HL-60 (cell line): ENCODE data around the gene P4HA2.

Experiments used
- DNase-seq, 2 experiments: peaks; one replicate each; pipeline ENCODE4 v3.0.0-alpha.2; 2010 to 2020; ENCODE audit warnings: low read depth in 1 of 2, low spot score in 1 of 2
- H3K27ac ChIP-seq: fragments of 250-450 bp; sonication (Bioruptor Pico); replicated peaks from 2 replicates; pipeline ENCODE4 v1.5.1; 2020; ENCODE audit warnings: mild to moderate bottlenecking, moderate library complexity
- H3K27me3 ChIP-seq: fragments of 250-450 bp; sonication (Bioruptor Pico); 2 replicates; pipeline ENCODE4 v1.5.1; 2021; ENCODE audit warnings: mild to moderate bottlenecking, moderate library complexity; ENCODE audit not compliant: insufficient read depth, poor library complexity, severe bottlenecking
- H3K4me3 ChIP-seq: replicated peaks from 2 replicates; pipeline ENCODE4 v1.5.1; 2011; ENCODE audit warnings: mild to moderate bottlenecking, control low read depth, low read length; ENCODE audit not compliant: insufficient read depth
- CTCF ChIP-seq: IDR thresholded peaks from one replicate; pipeline ENCODE4 v1.5.1; 2011; ENCODE audit warnings: low read length, control low read depth, inconsistent platforms; ENCODE audit not compliant: insufficient read depth
- GABPA ChIP-seq: IDR thresholded peaks from 2 replicates; pipeline ENCODE4 v1.6.1; 2012; ENCODE audit warnings: low read depth
- POLR2AphosphoS5 ChIP-seq: IDR thresholded peaks from 2 replicates; pipeline ENCODE4 v1.6.1; 2012; ENCODE audit warnings: low read depth
- REST ChIP-seq: IDR thresholded peaks from 2 replicates; pipeline ENCODE4 v1.6.1; 2012; ENCODE audit warnings: low read depth; ENCODE audit not compliant: insufficient replicate concordance
- SPI1 ChIP-seq: IDR thresholded peaks from 2 replicates; pipeline ENCODE4 v1.6.1; 2012; ENCODE audit warnings: low read depth, mild to moderate bottlenecking, borderline replicate concordance

P4HA2 gene

GRCh38 chr5:132237141-132237540 is 9.5 kb upstream of the P4HA2 start:
- TF ChIP-seq GABPA (no peak), CTCF (no peak), SPI1 (no peak), POLR2AphosphoS5 (no peak), REST (no peak)

GRCh38 chr5:132235340-132235739 is 7.7 kb upstream of the P4HA2 start:
- DNase-seq = no peak
- no peaks in the 10 kb centered on the region for H3K27me3 ChIP-seq
- H3K27ac ChIP-seq = no peak overlapping the region
- no peak for TF ChIP-seq REST
- H3K4me3 ChIP-seq = no peak overlapping the region

More at GRCh38 chr5:132237141-132237540, 9.5 kb upstream of the P4HA2 start:
- Histone ChIP-seq H3K27ac (no peak overlapping the region), H3K27me3 (no peaks in the 10 kb centered on the region), H3K4me3 (no peak overlapping the region)
- DNase-seq = no peak

- Histone ChIP-seq H3K27me3 (no peaks in the 10 kb centered on the region), H3K27ac (no peak overlapping the region), H3K4me3 (no peak overlapping the region)
- TF ChIP-seq CTCF (no peak), REST (no peak), SPI1 (no peak), GABPA (no peak), POLR2AphosphoS5 (no peak)
- no peak for DNase-seq
Observed at GRCh38 chr5:132234684-132235062, 7.0 kb upstream of the P4HA2 start.
